ENCODE measurements around the gene COX8C.

The COX8C gene

GRCh38 chr14:93395231-93395630 lies 48.2 kb downstream of the COX8C start:
- H3K27ac ChIP-seq (ENCODE audit: low read depth, low read length), result no peak overlapping the region
- H3K9me2 ChIP-seq (replicated peaks; ENCODE audit: control insufficient read depth, low read length), result no peaks in the 10 kb centered on the region
- no peaks in the 10 kb centered on the region for H3K4me1 ChIP-seq (ENCODE audit: control insufficient read depth, low read length)
- H4K20me1 ChIP-seq (ENCODE audit: control insufficient read depth, insufficient read depth, low read depth, low read length), result no peaks in the 10 kb centered on the region
- no peak overlapping the region for H3K4me2 ChIP-seq (ENCODE audit: low read length)
- TF ChIP-seq EZH2phosphoT487 (IDR thresholded peaks at IDR 0.05; ENCODE audit: borderline replicate concordance, low read length), result no peak
- TF ChIP-seq, protein P1, sequence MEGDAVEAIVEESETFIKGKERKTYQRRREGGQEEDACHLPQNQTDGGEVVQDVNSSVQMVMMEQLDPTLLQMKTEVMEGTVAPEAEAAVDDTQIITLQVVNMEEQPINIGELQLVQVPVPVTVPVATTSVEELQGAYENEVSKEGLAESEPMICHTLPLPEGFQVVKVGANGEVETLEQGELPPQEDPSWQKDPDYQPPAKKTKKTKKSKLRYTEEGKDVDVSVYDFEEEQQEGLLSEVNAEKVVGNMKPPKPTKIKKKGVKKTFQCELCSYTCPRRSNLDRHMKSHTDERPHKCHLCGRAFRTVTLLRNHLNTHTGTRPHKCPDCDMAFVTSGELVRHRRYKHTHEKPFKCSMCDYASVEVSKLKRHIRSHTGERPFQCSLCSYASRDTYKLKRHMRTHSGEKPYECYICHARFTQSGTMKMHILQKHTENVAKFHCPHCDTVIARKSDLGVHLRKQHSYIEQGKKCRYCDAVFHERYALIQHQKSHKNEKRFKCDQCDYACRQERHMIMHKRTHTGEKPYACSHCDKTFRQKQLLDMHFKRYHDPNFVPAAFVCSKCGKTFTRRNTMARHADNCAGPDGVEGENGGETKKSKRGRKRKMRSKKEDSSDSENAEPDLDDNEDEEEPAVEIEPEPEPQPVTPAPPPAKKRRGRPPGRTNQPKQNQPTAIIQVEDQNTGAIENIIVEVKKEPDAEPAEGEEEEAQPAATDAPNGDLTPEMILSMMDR (IDR thresholded peaks at IDR 0.05; ENCODE audit: low read depth, low read length, poor library complexity, severe bottlenecking), result no peak
- no peaks in the 10 kb centered on the region for H3K36me3 ChIP-seq (ENCODE audit: control insufficient read depth, low read length)
- no peaks in the 10 kb centered on the region for H3K79me2 ChIP-seq (ENCODE audit: control insufficient read depth, low read length)
- H3F3A ChIP-seq (ENCODE audit: control insufficient read depth, insufficient read depth), result no peaks in the 10 kb centered on the region
- H3K27me3 ChIP-seq (ENCODE audit: control insufficient read depth, low read length), result no peaks in the 10 kb centered on the region
- H3K4me3 ChIP-seq (ENCODE audit: low read length), result no peak overlapping the region
- H3K9me3 ChIP-seq (ENCODE audit: control insufficient read depth, insufficient read depth, low read length), result peaks cover 14% of the 10 kb centered on the region; the same call in 1 of the 2 replicates

DNA sequence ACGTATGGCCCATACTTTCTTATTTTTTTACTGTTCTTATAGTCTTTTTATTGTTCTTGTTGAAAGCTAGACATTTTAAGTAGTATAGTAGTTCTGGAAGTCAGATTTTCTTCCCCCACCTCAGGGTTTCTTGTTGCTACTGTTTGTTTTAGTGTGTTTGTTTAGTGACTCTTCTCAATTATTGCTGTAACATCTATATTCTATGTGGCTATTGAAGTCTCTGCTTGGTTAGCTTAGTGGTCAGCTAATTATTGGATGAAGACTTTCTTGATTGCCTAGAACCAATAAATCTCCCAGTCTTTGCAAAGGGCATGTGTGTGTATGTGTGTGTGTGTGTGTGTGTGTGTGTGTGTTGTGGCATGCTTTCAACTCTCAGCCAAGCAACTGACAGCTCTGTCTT lies 49.5 kb downstream of the COX8C start:
- Histone ChIP-seq H3K36me3 (ENCODE audit: control insufficient read depth, low read length) (no peaks in the 10 kb centered on the region), H3K4me2 (ENCODE audit: low read length) (no peak overlapping the region), H3K4me1 (ENCODE audit: control insufficient read depth, low read length) (no peaks in the 10 kb centered on the region), H3F3A (ENCODE audit: control insufficient read depth, insufficient read depth) (no peaks in the 10 kb centered on the region), H4K20me1 (ENCODE audit: control insufficient read depth, insufficient read depth, low read depth, low read length) (no peaks in the 10 kb centered on the region), H3K4me3 (ENCODE audit: low read length) (no peak overlapping the region), H3K27ac (ENCODE audit: low read depth, low read length) (no peak overlapping the region), H3K27me3 (ENCODE audit: control insufficient read depth, low read length) (no peaks in the 10 kb centered on the region), H3K79me2 (ENCODE audit: control insufficient read depth, low read length) (no peaks in the 10 kb centered on the region), H3K9me2 (replicated peaks; ENCODE audit: control insufficient read depth, low read length) (no peaks in the 10 kb centered on the region), H3K9me3 (ENCODE audit: control insufficient read depth, insufficient read depth, low read length) (peaks cover 14% of the 10 kb centered on the region; the same call in 1 of the 2 replicates)
- no peak for TF ChIP-seq EZH2phosphoT487 (IDR thresholded peaks at IDR 0.05; ENCODE audit: borderline replicate concordance, low read length)
- TF ChIP-seq, protein P1 (IDR thresholded peaks at IDR 0.05; ENCODE audit: low read depth, low read length, poor library complexity, severe bottlenecking), result no peak

All from DOHH2 (cell line).